ENCODE measurements around the gene JMJD7. TPM values are rescaled to one million over a fixed set of nuclear protein-coding genes. Genes with fewer than 3 reads are reported as not detected.

The JMJD7 gene
- total and polyA plus RNA-seq, 9 of the 15 experiments (the other 6 are each of a cell fraction or from before 2014, with no cell fraction given), result 1.2 to 13.9 (median 6.1) TPM

GRCh38 chr15:41794081-41794480 is 33.8 kb upstream of the JMJD7 start:
- in situ Hi-C loops (cut with MboI), result no loop called here

More at GRCh38 chr15:41794081-41794480, 33.8 kb upstream of the JMJD7 start:
- Histone ChIP-seq H3K27me3 (ENCODE audit: control insufficient read depth in 2 of 2, insufficient read depth in 2 of 2, low read length in 2 of 2) (no peaks in the 10 kb centered on the region), H3K79me2 (ENCODE audit: control insufficient read depth, insufficient read depth, low read length) (0 out of 3 replicates have a peak, but pooled peaks cover 5% of the 10 kb centered on the region), H3K9ac (ENCODE audit: insufficient read depth in 1 of 2, low read depth in 2 of 2, low read length in 2 of 2) (no peak overlapping the region), H4K20me1 (replicated peaks; ENCODE audit: control insufficient read depth, insufficient read depth, low read length) (peaks cover 16% of the 10 kb centered on the region), H3K9me1 (ENCODE audit: control insufficient read depth, insufficient read depth, low read length) (peaks cover 5% of the 10 kb centered on the region), H3K4me2 (ENCODE audit: insufficient read depth, low read length) (no peak overlapping the region), H3K9me3 (replicated peaks; ENCODE audit: control insufficient read depth, insufficient read depth, low read depth, low read length) (no peaks in the 10 kb centered on the region), H3K4me3 (no peak overlapping the region), H3K27ac (ENCODE audit: extremely low read depth, low read depth, low read length) (no peak overlapping the region), H2AFZ (ENCODE audit: low read depth, low read length) (no peak overlapping the region), H3K36me3 (ENCODE audit: control insufficient read depth, insufficient read depth, low read length) (no peaks in the 10 kb centered on the region), H3K4me1 (replicated peaks in 1 of 2; ENCODE audit: control insufficient read depth in 2 of 2, insufficient read depth in 2 of 2, low read length in 2 of 2) (peaks cover 30 to 43% of the 10 kb centered on the region in 2 experiments)
- WGBS (ENCODE audit: insufficient coverage, low coverage, missing lambda C conversion rate), result 30% methylated on average over 4 of the region's 4 CpGs
- no peak for ATAC-seq
- no peak for FAIRE-seq
- POLR2A ChIA-PET, result interaction anchor here (0.8 kb wide), 1 partner anchor 12 kb away, joined by 3 read pairs; no protein-coding TSS in a partner anchor
- no peak for DNase-seq (ENCODE audit: extremely low read depth in 1 of 4, low spot score in 3 of 4)
- no TSS peak for BruUV-seq (replicated peaks)
- intact Hi-C loops (cut with micrococcal nuclease), result no loop called here
- CTCF ChIA-PET (ENCODE audit: low intra/inter-chr PET ratio), result no interaction called here
- peak; percentile 8; the same call in 1 of the 2 replicates for TF ChIP-seq ZNF316 (IDR thresholded peaks at IDR 0.05)
- no peak for TF ChIP-seq ZBTB33 (CRISPR knock-in tag; IDR thresholded peaks at IDR 0.05)
